ENCODE data around the gene FXYD7.
"Not testable (repeated sequence)": the region's sequence is repeated elsewhere in the genome, so short reads cannot be mapped to it uniquely, and the experiment has no call there.

The FXYD7 gene

DNA sequence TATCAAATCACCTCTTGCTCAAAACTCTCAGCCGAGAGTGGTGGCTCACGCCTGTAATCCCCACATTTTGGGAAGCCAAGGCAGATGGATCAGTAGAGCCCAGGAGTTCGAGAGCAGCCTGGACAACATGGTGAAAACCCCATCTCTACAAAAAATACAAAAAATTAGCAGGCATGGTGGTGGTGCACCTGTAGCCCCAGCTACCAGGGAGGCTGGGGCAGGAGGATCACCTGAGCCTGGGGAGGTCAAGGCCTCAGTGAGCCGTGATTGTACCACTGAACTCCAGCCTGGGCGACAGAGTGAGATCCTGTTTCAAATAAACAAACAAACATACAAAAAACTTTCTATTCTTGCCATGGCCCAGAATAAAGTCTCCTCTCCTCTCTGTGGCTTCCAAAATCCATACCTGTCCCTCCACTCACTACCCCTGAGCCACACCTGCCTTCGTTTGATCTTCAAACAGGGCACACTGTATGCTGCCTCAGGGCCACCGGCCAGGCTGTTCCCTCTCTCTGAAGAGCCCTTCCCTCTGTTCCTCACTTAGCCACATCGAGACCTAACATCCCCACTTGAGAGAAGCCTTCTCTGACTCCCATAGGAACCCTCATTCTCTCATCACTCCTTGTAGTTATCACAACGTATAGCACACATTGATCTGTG is 14.5 kb upstream of the FXYD7 start:
- DNase-seq = no peak

DNA sequence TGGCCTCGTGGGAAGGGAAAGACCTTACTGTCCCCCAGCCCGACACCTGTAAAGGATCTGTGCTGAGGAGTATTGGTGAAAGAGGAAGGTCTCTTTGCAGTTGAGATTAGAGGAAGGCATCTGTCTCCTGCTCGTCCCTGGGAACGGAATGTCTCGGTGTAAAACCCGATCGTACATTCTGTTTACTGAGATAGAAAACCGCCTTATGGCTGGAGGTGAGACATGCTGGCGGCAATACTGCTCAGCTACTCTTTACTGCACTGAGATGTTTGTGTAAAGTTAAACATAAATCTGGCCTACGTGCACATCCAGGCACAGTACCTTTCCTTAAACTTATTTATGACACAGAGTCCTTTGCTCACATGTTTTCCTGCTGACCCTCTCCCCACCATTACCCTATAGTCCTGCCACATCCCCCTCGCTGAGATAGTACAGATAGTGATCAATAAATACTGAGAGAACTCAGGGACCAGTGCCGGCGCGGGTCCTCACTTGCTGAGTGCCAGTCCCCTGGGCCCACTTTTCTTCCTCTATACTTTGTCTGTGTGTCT is 13.3 kb upstream of the FXYD7 start:
- DNase-seq = not testable (repeated sequence)

DNA sequence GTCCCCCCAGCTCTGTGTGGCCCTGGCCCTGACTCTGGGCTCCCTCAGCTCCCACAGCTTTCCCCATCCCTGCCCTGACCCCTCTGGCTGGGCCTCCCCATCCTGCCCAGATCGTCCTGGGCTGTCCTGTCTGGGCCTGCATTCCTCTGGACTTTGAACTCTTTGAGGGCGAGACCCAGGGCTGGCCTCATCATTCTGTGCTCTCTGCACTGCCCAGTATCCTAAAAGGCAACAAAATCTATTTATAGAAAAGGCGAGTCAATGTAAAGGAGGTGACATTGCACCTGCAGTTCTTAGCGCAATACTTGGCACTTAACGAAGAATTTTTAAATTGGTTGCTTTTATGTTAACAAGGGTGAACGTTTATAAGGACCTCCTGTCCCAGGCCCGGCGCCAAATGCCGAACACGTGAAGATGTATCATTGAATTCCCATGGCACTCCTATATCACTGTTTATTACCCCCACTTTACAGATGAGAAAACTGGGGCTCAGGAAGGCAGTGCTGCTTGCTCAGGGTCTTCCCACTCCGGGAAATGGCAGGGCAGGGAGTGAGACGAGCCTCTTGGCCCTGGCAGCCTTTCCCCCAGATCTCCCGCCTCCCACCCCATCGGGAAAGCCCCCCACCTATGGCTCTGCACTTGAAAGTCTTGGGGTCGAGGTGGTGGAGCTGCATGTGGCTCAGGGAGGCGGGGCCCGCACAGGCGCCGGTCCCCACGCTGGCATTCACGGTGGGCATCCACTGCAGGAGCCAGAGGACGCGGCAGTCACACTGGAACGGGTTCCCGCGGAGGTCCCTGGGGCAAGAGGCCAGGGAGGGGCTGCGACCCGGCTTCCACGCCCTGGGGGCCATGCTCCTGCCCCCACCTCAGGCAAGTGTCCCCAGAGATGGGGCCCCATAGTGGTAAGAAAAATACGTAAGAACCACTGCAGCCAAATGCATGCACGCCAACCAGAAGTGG is 12.0 kb upstream of the FXYD7 start:
- no peak for DNase-seq

DNA sequence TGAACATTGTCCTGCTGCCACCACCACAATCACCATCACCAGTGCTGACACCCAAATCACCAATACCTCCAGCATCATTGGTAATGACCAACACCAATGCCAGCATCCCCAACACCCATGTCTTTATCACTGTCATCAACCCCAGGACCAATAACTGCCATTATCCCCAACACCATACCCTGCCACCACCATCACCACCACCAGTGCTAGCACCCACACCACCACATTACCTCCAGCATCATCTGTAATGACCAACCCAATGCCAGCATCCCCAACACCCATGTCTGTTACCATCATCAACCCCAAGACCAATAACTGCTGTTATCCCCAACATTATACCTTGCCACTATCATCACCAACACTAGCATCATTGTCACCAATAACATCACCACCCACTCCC is 10.8 kb upstream of the FXYD7 start:
- DNase-seq = no peak

DNA sequence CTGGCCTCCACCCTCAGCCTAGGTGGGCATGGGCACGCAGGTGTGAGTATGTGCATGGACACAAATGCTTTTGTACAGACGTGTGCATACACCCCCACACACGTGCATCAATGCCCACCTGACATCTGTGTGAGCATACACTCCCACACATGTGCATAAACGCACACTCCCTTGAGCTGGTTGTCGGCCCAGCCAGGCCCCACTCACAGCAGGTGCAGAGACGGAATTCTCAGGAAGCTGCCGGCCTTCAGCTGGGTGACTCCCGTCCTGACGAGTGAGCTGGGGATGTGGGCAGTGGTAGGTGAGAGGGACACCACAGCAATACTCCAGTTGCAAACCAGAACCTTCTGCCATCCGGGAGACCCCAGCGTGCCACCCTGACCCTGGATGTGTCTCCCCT is 9.2 kb upstream of the FXYD7 start:
- DNase-seq = no peak

DNA sequence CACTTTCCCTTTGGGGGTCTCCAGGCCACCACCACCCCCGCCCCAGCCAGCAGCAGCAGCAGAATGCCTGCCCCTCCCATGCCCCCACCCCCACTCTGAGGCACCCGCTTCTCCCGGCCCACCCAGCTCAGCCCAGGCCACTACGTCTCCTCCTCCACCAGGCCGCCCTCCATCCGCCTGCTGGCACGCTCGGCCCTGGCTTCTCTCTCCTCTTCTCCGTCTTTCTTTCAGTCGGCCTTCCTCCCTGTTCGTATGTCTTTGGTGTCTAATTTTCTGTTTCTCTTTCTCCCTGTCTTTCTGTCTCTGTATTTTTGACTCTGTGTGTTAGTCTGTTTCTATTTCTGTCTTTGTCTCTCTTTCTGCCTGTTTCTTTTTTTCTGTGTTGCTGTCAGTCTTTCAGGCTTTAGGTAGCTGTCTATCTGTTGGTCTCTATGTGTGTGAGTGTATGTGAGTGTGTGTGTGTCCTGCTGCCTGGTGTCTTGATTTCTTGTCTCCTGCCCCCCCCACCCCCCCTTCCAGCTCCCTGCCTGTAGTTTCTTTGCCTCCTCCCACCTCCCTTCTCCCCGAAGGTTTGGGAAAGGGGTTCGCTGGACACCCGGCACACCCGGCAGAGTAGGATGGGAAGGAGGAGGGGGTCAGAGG is 8.3 kb upstream of the FXYD7 start, which contains the start of gene LGI4:
TSS of gene LGI4 (minus strand) at position 459 of the 642 bp plus-strand sequence. CDS start at position 80, 379 bp downstream.
- DNase-seq = no peak

DNA sequence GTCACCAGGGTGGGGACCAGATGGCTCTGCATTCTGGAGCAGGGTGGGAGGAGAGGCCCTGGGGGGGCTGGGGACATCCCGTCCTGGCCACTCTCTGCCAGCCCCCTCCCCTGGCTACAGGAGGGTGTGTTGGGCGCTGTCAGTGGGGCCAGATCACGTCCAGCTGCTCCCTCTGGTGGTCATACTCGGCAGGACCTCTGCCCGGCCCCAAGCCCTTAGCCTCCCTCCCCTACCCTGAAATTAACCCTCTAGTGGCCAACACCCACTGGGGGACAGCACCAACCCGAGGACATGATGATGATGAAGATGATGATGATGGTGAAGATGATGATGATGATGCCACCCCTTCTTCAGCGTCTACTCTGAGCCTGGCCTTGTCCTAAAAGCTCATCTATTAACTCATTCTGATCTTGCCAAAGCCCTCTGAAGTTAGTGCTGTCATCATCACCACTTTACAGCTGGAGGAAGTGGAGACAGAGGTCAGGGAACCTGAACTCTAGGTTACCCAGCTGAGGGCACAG is 7.6 kb upstream of the FXYD7 start:
- peak; percentile 83 for DNase-seq

DNA sequence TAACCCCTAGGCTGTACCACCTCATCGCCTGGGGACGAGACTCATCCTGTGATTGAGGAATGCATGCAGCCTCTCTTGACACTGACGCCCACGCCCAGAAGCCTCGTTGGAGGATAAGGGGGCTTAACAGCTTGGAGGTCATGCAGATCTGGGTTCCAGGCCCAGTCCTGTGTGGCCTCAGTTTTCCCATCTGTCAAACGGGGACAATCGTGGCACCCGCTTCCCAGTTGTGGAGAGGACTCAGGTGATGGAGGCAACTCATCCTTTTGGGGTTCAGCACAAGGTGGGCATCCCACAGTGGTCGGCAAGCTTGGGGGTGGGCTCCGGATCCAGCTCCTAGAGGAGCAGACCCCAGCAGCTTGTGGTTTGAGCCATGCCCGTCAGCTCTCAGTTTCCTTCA is 6.8 kb upstream of the FXYD7 start:
- DNase-seq = no peak

DNA sequence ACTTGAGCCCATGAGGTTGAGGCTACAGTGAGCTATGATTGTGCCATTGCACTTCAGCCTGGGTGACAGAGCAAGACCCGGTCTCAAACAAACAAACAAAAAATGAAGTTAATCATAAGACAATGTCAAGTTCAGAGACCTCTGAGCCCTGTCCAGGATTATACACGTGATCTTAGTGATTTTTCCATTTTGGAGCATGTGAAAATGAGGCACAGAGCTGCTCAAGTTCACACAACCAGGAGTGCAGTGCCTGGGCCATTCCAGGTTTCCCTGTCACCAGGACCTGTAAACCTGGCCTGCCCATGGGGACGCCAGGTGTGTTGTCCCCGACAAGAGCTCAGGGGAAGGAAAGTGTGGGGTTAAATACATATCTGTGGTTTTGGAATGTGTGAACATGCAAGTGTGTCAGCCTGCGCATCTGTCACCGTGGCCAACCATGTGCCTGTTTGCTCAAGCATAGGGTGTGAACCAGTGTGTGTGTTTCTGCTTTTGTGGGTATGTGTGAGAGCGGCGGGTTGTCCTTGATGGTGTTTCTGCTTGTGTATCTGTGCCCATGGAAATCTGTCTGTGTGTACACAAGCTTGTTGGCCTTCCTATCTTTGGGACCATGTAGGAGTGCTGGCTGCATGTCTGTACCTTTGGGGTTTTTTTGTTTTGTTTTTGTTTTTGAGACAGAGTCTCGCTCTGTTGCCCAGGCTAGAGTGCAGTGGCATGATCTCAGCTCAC is 5.9 kb upstream of the FXYD7 start:
- no peak for DNase-seq

DNA sequence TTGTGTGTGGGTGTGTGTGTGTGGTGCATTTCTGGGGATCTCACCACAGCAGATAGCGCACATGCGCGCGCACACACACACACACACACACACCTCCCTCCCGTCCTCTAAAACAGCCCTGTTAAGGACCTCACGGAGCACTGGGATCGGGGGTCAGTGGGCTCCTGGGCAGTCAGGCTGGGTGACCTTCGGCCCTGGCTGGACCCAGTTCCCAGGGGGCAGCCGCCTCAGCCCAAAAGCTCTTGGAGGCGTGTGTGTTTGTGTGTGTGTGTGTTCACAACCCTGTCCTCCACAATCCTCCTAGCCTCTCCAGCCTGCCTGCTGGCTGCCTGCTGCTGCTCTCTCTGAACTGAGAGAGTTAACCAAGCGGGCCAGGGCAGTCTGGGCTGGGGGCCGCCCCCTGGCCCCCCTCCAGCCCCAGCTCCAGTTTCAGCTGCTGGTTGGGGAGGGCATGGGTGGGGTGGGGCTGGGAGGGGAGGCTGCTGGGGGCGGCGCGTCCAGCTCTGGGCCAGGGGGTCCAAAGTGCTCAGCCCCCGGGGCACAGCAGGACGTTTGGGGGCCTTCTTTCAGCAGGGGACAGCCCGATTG is 4.7 kb upstream of the FXYD7 start, which contains the start of gene FXYD1:
TSS of gene FXYD1 (plus strand) at position 520 of the 588 bp plus-strand sequence. CDS start 1,256 bp downstream, outside the sequence.
- no peak for DNase-seq

DNA sequence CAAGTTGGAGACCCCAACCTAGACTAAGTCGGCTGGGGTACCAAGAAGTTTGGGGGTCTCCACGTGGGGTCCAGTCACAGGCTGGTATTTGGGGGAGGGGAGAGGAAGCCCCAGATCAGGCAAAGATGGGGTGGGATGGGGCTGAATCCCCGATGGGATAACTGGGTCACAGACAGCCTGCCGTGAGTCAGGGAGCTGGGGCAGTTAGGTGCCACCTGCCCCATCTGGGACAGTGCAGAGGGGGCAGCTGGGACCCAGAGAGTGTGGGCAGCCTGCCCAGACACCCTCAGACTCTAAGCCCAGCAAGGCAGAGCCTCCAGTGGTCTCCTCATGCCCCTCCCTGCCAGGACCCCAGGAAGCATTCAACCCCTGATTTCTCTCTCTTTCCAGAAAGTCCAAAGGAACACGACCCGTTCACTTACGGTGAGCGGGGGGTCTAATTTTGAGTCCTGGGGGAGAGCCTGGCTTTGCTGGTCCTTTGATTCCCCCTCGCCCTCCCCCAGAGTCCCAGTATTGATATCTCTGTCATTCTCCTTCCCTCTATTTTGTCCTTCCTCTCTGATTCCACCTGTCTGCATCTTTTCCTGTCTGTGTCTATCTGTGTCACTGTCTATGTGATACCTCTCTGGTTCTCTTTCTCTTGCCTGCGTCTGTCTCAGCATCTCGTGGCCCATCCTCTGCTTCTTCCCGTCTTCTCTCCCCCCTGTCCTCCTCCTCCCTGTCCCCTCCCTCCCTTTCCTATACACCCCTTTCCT is 2.7 kb upstream of the FXYD7 start:
- DNase-seq = no peak

DNA sequence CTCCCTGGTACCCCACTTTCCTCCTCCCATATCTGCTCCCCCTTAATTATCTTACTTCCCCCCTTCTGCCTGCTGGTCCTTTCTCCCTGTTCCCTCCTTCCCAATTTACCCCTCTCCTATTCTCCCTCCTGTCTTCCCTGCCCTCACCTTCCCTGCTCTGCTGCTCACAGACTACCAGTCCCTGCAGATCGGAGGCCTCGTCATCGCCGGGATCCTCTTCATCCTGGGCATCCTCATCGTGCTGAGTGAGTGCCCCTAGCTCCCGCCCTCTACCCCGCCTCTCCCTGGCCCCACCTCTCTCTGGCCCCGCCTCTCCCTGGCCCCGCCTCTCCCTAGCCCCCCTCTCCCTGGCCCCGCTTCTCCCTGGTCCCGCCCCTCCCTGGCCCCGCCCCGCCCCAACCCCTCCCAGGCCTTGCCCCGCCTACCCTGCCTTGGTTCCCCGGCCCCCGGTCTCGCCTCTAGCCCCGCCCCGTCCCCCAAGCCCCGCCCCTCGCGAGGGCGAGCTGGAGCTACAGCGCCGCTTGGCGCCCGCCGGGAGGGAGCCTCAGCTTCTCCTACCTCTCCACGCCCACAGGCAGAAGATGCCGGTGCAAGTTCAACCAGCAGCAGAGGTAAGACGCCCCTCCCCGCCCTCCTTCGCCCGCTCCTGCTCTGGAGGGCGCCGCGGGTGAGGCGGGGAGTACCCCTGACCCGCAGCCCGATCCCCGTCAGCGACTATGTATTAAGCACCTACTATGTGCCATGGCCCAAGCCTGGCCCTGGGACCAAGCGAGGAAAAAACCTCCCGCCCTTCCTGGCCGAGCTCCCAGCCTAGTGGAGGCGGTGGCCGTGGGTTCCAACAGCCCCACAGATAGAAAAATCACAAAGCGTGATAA is 1.9 kb upstream of the FXYD7 start:
- DNase-seq = peak; percentile 95

DNA sequence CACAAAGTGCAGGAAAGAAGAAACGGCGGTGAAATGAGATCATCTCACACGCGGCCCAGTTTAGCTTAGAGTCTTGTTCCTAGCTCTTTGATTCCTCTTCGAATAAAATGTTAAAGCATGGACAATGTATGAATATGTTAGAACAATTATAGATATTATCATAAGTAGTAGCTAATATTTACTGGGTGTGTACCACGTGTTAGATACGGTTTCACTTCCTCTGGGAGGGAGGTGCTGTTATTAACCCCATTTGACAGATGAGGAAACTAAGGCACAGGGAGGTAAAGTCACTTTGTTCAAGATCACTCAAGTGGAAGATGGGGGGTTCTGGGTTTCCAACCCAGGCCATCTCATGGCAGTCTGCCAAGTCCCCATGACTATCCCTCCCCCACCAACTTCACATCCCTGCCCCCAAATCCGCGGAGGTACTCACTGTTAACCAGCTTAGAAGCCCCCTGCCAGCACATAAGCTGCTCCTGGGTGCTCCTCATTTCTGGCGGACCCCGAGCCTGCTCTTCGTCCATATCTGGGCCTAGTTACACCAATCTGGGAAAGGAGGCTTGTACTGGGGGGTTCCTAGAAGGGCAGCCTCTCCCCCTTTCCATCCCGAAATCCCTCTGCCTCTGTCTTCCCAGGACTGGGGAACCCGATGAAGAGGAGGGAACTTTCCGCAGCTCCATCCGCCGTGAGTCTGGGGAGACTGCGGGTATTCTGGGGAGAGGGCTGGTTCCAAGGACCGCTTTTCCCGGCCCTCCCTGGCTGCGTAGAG is 1.0 kb upstream of the FXYD7 start:
- peak; percentile 65 for DNase-seq

DNA sequence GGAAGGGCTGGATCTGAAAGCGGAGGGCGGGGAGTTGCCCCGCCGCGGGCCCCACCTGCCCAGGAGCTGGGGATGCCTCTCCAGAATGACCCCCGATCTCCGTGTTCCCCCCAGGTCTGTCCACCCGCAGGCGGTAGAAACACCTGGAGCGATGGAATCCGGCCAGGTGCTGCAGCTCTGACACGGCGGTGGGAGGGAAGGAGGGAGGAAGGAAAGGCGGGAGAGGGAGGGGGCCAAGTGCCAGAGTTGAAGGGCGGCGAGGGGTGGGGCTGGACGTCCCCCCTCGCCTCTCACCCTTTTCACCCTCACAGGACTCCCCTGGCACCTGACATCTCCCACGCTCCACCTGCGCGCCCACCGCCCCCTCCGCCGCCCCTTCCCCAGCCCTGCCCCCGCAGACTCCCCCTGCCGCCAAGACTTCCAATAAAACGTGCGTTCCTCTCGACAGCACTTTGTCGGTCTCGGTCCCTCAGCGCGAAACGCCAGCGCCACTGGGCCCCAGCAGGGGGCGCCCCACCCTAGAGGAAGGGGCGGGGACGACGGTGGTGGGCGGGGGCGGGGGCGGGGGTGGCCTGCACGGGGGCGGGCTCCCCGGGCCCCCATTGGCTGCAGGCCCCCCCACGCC is 337 bp upstream of the FXYD7 start:
- peak; percentile 76 for DNase-seq

DNA sequence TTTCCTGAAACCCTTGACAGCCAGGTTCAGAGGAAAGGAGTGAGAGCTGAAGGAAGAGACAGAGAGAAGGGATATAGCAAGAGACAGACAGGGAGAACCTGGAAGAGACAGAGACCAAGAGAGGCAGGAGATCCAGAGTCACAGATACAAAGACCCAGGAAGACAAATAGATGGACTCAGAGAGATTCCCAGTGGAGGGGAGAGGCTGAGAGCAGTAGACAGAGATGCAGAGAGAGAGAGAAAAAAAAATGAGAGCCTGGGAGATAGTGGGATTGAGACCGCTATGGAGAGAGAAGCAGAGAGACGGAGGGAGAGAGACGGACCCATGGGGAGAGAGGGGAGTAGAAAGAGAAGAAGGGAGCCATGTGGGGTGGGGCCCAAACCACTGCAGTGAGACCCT is 763 bp downstream of the FXYD7 start:
- DNase-seq = no peak

DNA sequence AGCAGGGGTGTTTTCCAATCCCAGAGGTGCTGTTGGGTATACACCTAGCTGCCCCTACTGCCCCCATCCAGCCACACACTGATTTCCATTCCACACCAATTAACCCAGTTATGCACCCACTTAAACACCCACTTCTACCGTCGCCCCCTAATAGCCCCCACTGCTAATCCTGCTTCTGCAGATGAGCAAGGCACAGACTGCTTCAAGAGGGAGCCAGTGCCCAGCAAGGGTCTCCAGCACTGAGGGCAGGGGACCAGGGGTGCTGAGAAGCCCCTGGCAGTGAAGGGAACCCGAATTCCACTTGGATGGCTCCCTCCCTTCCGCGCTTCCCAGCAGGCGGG is 1.2 kb downstream of the FXYD7 start:
- no peak for DNase-seq

DNA sequence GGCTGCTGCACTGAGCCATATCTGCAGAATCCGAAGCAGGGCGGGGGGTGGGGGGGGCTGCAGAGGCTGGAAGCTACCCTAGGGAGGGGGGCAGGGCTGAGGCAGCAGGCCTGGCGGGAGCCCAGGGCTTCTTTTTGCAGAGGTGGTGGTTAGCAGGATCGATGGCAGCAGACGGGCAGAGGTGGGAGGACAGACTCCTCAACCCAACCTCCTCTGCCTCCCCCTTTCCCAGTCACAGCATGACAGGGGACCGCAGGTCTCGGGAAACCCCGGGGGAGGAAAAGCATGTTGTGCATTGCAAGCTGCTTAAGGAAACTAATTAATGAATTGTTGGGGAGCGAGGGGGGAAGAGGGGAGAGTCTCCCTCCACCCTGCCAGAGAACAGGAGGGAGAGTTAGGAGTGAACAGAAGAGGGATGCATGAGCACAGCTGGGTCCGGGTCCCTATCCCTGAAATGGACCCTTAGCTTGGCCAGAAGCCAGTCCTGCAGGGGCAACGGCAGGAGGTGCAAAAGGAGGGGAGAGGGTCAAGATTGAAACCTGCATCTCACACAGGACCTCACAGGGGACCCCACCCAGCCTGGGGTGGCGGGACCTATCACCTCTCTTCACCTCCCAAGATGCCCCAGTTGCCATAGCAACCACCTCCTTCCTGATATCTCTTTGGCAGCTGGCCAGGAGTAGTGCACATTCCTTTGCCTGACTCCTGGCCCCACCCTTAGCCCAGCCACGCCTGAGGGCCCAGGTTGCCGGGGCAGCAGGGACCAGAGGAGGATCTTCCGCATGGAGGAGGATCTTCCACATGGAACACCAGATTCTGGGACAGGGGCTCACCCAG is 1.8 kb downstream of the FXYD7 start:
- peak; percentile 76 for DNase-seq
